Right ventricle myocardium superior (tissue), 1 donor: ENCODE results near the gene OR6P1. TPM values are rescaled to one million over a fixed set of nuclear protein-coding genes. Genes with fewer than 3 reads are reported as not detected.

Source experiments
- ATAC-seq: fragments of 200-7000 bp; cut with Tn5 transposase; one replicate; pipeline ENCODE4 v1.9.1; 2020; ENCODE audit warnings: mild to moderate bottlenecking; ENCODE audit not compliant: poor library complexity
- DNase-seq: peaks from one replicate; pipeline ENCODE4 v3.0.0-alpha.2; 2020
- intact Hi-C: fragments of 100-400 bp; cut with DNase I; formaldehyde crosslinking; loops from one replicate; pipeline ENCODE4 v1.11.2; 2022
- total RNA-seq: library from RNA; stranded (reverse); fragmentation: NEBNext Ultra II Directional; extraction: Animal tissue kit (Norgen Biotek cat#: 25700); gene quantifications from one replicate; pipeline ENCODE4 v1.2.1, GENCODE V29; 2021
- donor health status: DM: no; HTN: yes; CAD: no; lungs with severe emphysema.

OR6P1 gene
- total RNA-seq, 1 donor from 2014 or later: not detected

GRCh38 chr1:158521666-158522058, 48.7 kb downstream of the OR6P1 start:
- DNase-seq: no peak
- intact Hi-C loops: loop anchor here (10.0 kb wide), 1 partner anchor 557 kb away; no protein-coding TSS in a partner anchor
- no peak for ATAC-seq

DNA sequence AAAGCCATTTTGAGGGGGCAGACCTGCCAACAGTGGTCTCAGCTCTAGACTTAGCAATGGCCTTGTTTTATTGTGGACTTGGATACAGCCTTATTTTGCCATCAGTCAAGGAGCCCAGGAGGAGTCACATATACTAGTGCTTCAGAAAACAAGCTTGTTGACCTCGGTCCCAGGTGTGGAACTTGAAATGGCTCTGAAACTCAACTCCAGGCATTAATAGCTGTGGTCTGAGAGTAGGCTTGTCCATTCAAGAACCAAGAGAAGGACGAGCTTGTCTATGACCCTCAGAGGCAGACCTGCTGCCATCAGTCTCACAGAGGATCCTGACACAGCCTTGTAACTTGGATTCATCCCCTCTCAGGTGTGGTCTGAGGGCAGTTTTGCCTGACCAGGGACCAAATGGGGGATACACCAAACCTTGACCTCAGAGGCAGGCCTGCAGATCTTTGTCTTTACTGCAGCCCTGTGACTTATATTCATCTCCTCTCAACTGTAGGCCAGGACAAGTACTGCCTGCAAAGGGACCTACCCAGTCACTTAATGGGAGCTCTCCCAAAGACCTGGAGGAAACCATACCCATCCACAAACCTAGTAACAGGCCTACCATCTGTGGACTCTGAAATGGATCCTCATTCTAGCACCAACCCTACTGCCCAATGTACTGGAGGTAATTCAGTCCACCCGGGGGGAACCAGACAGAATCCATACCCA, 49.3 kb downstream of the OR6P1 start:
- intact Hi-C loops: loop anchor here (10.0 kb wide), 1 partner anchor 556 kb away; no protein-coding TSS in a partner anchor
- ATAC-seq (no peak), DNase-seq (no peak)

GRCh38 chr1:158520021-158520420, 50.4 kb downstream of the OR6P1 start:
- ATAC-seq (no peak), DNase-seq (no peak)
- intact Hi-C loops: loop anchor here (10.0 kb wide), 1 partner anchor 555 kb away; no protein-coding TSS in a partner anchor

DNA sequence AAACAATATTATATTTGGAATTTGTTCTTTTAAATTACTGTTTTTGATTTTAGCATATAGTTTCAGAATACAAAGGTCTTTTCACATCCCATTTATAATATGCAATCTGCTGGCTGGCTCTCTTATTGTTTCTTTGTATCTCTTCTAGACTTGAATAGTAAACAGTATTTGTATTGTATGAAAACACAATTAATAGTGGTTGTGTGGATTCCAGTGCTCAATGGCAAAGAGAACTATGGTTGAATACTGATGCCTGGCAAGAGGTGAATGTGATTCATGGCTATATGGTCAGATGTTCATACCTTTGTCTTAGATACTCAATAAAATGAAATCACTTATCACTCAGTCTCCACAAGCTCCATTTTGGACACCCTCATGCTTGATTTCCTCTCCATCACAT, 53.4 kb downstream of the OR6P1 start:
- intact Hi-C loops: no loop called here
- no peak for ATAC-seq
- no peak for DNase-seq

Other genes with a start within 250 kb of the OR6P1 start
- not detected for gene CD1B, start 239.0 kb downstream of the OR6P1 start, total RNA-seq
- gene CD1E, start 216.7 kb downstream of the OR6P1 start, total RNA-seq: not detected
- not detected for gene OR10T2, start 171.1 kb downstream of the OR6P1 start, total RNA-seq
- not detected for gene OR10K2, start 144.3 kb downstream of the OR6P1 start, total RNA-seq
- not detected for gene OR10K1, start 108.7 kb downstream of the OR6P1 start, total RNA-seq
- gene OR10R2, start 98.4 kb downstream of the OR6P1 start, total RNA-seq: not detected
- gene OR6Y1, start 16.2 kb downstream of the OR6P1 start, total RNA-seq: not detected
- gene OR10X1, start 9.3 kb upstream of the OR6P1 start, total RNA-seq: not detected
- gene OR10Z1, start 34.7 kb upstream of the OR6P1 start, total RNA-seq: not detected
- not detected for gene SPTA1, start 116.1 kb upstream of the OR6P1 start, total RNA-seq
- gene OR6K2, start 130.1 kb upstream of the OR6P1 start, total RNA-seq: not detected
- gene OR6K3, start 150.1 kb upstream of the OR6P1 start, total RNA-seq: not detected
- gene OR6K6, start 184.1 kb upstream of the OR6P1 start, total RNA-seq: not detected
- gene OR6N1, start 201.6 kb upstream of the OR6P1 start, total RNA-seq: not detected
- gene OR6N2, start 210.6 kb upstream of the OR6P1 start, total RNA-seq: not detected